SK-N-SH (cell line): ENCODE measurements around the gene S1PR1.

Experiments used
- CHD2 ChIP-seq: fragments of 150-350 bp; IDR thresholded peaks from 2 replicates; pipeline ENCODE4 v1.6.1; 2018; ENCODE audit warnings: low read length; ENCODE audit not compliant: partially characterized antibody
- CTCF ChIP-seq: fragments of 200-600 bp; sonication (generic); IDR thresholded peaks from 2 replicates; pipeline ENCODE4 v1.6.1; 2017; ENCODE audit warnings: antibody characterized with exemption, mild to moderate bottlenecking, moderate library complexity
- EP300 ChIP-seq, 2 experiments: IDR thresholded peaks; 2 replicates each; pipeline versions ENCODE4 v1.4.0 to v1.6.1; 2012; ENCODE audit warnings: borderline replicate concordance in 1 of 2, low read depth in 1 of 2, low read length in 1 of 2
- NFIC ChIP-seq: IDR thresholded peaks from 2 replicates; pipeline ENCODE4 v1.4.0; 2012; ENCODE audit warnings: borderline replicate concordance
- PBX3 ChIP-seq: IDR thresholded peaks from 2 replicates; pipeline ENCODE4; 2012
- RCOR1 ChIP-seq: fragments of 150-350 bp; IDR thresholded peaks from 2 replicates; pipeline ENCODE4 v1.6.1; 2017; ENCODE audit warnings: antibody characterized with exemption, low read length
- RFX5 ChIP-seq: IDR thresholded peaks from 2 replicates; pipeline ENCODE4 v1.6.1; 2012; ENCODE audit warnings: mild to moderate bottlenecking, improper control_type of control experiment, low read length
- RXRA ChIP-seq: IDR thresholded peaks from 2 replicates; pipeline ENCODE4 v1.4.0; 2012; ENCODE audit warnings: low read depth, mild to moderate bottlenecking, borderline replicate concordance
- TAF1 ChIP-seq: IDR thresholded peaks from 2 replicates; pipeline ENCODE4 v1.6.1; 2012; ENCODE audit warnings: low read depth, mild to moderate bottlenecking, low read length, moderate library complexity, borderline replicate concordance
- TEAD4 ChIP-seq: IDR thresholded peaks from 2 replicates; pipeline ENCODE4 v1.4.0; 2012; ENCODE audit warnings: mild to moderate bottlenecking, borderline replicate concordance; ENCODE audit not compliant: insufficient read depth
- USF1 ChIP-seq: IDR thresholded peaks from 2 replicates; pipeline ENCODE4 v1.4.0; 2012; ENCODE audit warnings: low read depth, borderline replicate concordance
- YY1 ChIP-seq: IDR thresholded peaks from 2 replicates; pipeline ENCODE4 v1.4.0; 2012; ENCODE audit warnings: low read depth, mild to moderate bottlenecking
- ZBTB33 ChIP-seq: IDR thresholded peaks from 2 replicates; pipeline ENCODE4 v1.4.0; 2012; ENCODE audit warnings: low read depth, borderline replicate concordance

- TF ChIP-seq YY1 (no peak), CTCF (no peak), USF1 (no peak), RFX5 (no peak), NFIC (no peak), ZBTB33 (no peak), RCOR1 (no peak), EP300 (IDR thresholded peaks at IDR 0.05; ENCODE audit: borderline replicate concordance in 1 of 2, low read depth in 1 of 2, low read length in 1 of 2) (no peak), TAF1 (no peak), TEAD4 (no peak), CHD2 (no peak), RXRA (no peak), PBX3 (no peak)
Measured at GRCh38 chr1:101283443-101283842, 46.6 kb downstream of the S1PR1 start.
